Measurements from ENCODE around the gene CCDC106. TPM values are rescaled to one million over a fixed set of nuclear protein-coding genes. Genes with fewer than 3 reads are reported as not detected.

CCDC106 gene
- polyA plus RNA-seq, 1 donor = 15.1 TPM

GRCh38 chr19:55668603-55669348 is 20.8 kb downstream of the CCDC106 start:
- DNase-seq (ENCODE audit: low read depth) = no peak

- DNase-seq (ENCODE audit: low read depth) = no peak
These were observed 21.6 kb downstream of the CCDC106 start for GRCh38 chr19:55669418-55670279.

- DNase-seq (ENCODE audit: low read depth) = no peak
These were observed 22.5 kb downstream of the CCDC106 start for GRCh38 chr19:55670280-55671053.

- DNase-seq (ENCODE audit: low read depth) = no peak
These were observed 23.0 kb downstream of the CCDC106 start for GRCh38 chr19:55671054-55671378.

GRCh38 chr19:55672418-55672817 is 24.4 kb downstream of the CCDC106 start:
- DNase-seq (ENCODE audit: low read depth) = no peak

GRCh38 chr19:55673465-55673864 is 25.5 kb downstream of the CCDC106 start:
- no peak for DNase-seq (ENCODE audit: low read depth)

GRCh38 chr19:55673889-55674288 is 25.9 kb downstream of the CCDC106 start:
- DNase-seq (ENCODE audit: low read depth) = no peak

- no peak for DNase-seq (ENCODE audit: low read depth)
These were observed 26.4 kb downstream of the CCDC106 start for GRCh38 chr19:55674459-55674840.

- DNase-seq (ENCODE audit: low read depth) = peak; percentile 81
These were observed 27.0 kb downstream of the CCDC106 start, which contains the start of gene EPN1 for GRCh38 chr19:55674841-55675660. Gene EPN1, plus strand, starts transcription at chr19:55675226. Its CDS starts 3,402 bp downstream, at chr19:55678628.

- no peak for DNase-seq (ENCODE audit: low read depth)
These were observed 27.8 kb downstream of the CCDC106 start for GRCh38 chr19:55675661-55676354.

- DNase-seq (ENCODE audit: low read depth) = no peak
These were observed 28.4 kb downstream of the CCDC106 start for GRCh38 chr19:55676383-55676782.

- DNase-seq (ENCODE audit: low read depth) = no peak
These were observed 29.0 kb downstream of the CCDC106 start for GRCh38 chr19:55676889-55677505.

GRCh38 chr19:55677572-55678028 is 29.6 kb downstream of the CCDC106 start:
- no peak for DNase-seq (ENCODE audit: low read depth)

GRCh38 chr19:55678121-55678671 is 30.2 kb downstream of the CCDC106 start:
- no peak for DNase-seq (ENCODE audit: low read depth)

GRCh38 chr19:55679343-55680257 is 31.6 kb downstream of the CCDC106 start:
- DNase-seq (ENCODE audit: low read depth) = no peak

- DNase-seq (ENCODE audit: low read depth) = no peak
These were observed 32.5 kb downstream of the CCDC106 start for GRCh38 chr19:55680339-55681130.

GRCh38 chr19:55681131-55682092 is 33.4 kb downstream of the CCDC106 start:
- DNase-seq (ENCODE audit: low read depth) = no peak

All from forelimb muscle (tissue), 1 donor.